Measurements from ENCODE around the gene SNX19. TPM values are rescaled to one million over a fixed set of nuclear protein-coding genes. Genes with fewer than 3 reads are reported as not detected.

The SNX19 gene
- polyA plus RNA-seq, 1 donor from 2014 or later = 20.8 TPM

DNA sequence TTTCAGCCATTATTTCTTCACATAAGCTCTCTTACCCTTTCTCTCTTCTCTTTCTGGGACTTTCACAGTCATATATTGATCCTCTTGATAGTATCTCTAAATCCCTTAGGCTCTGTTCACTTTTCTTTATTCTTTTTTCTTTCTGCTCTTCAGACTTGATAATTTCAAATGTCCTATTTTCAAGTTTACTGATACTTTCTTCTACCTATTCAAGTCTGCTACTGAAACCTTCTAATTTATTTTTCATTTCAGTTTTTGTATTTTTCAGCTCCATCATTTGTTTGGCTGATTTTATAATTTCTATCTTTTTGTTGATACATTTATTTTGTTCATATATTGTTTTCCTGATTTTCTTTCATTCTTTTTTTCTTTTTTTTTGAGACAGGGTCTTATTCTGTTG is 79.1 kb downstream of the SNX19 start:
- Histone ChIP-seq H3K79me2 (replicated peaks; ENCODE audit: insufficient read depth, low read length) (no peaks in the 10 kb centered on the region), H4K20me1 (ENCODE audit: insufficient read depth) (no peaks in the 10 kb centered on the region), H2AFZ (ENCODE audit: low read depth, low read length) (no peak overlapping the region), H3K4me2 (ENCODE audit: low read length) (no peak overlapping the region), H3K9me3 (ENCODE audit: low read length) (no peaks in the 10 kb centered on the region), H3K9ac (ENCODE audit: low read length) (no peak overlapping the region), H3K36me3 (ENCODE audit: insufficient read depth, low read length) (no peaks in the 10 kb centered on the region), H3K27ac (ENCODE audit: low read length) (no peak overlapping the region), H3F3A (ENCODE audit: insufficient read depth, low read length, poor library complexity, severe bottlenecking) (no peaks in the 10 kb centered on the region), H3K27me3 (ENCODE audit: insufficient read depth, low read depth, low read length) (no peaks in the 10 kb centered on the region), H3K4me3 (ENCODE audit: low read length) (no peak overlapping the region), H3K9me2 (ENCODE audit: insufficient read depth, low read length) (no peaks in the 10 kb centered on the region)
- TF ChIP-seq POLR2AphosphoS5 (IDR thresholded peaks at IDR 0.05) (no peak), TAF1 (IDR thresholded peaks at IDR 0.05; ENCODE audit: low read depth) (no peak), CTCF (IDR thresholded peaks at IDR 0.05; ENCODE audit: poor library complexity, severe bottlenecking) (no peak), EP300 (conservative IDR thresholded peaks at IDR 0.05; ENCODE audit: poor library complexity, severe bottlenecking) (no peak), EZH2 (IDR thresholded peaks at IDR 0.05; ENCODE audit: borderline replicate concordance, insufficient read depth, low read length, poor library complexity, severe bottlenecking) (no peak), MXI1 (conservative IDR thresholded peaks at IDR 0.05; ENCODE audit: poor library complexity, severe bottlenecking) (no peak), SMC3 (conservative IDR thresholded peaks at IDR 0.05; ENCODE audit: poor library complexity) (no peak), REST (IDR thresholded peaks at IDR 0.05; ENCODE audit: borderline replicate concordance) (no peak), RAD21 (conservative IDR thresholded peaks at IDR 0.05) (no peak)

GRCh38 chr11:130834886-130835285 is 81.4 kb downstream of the SNX19 start:
- no peaks in the 10 kb centered on the region for H3F3A ChIP-seq (ENCODE audit: insufficient read depth, low read length, poor library complexity, severe bottlenecking)
- no peak overlapping the region for H2AFZ ChIP-seq (ENCODE audit: low read depth, low read length)
- no peak overlapping the region for H3K9ac ChIP-seq (ENCODE audit: low read length)
- TF ChIP-seq EP300 (conservative IDR thresholded peaks at IDR 0.05; ENCODE audit: poor library complexity, severe bottlenecking) (no peak), MXI1 (conservative IDR thresholded peaks at IDR 0.05; ENCODE audit: poor library complexity, severe bottlenecking) (no peak), SMC3 (conservative IDR thresholded peaks at IDR 0.05; ENCODE audit: poor library complexity) (no peak), CTCF (IDR thresholded peaks at IDR 0.05; ENCODE audit: poor library complexity, severe bottlenecking) (no peak), RAD21 (conservative IDR thresholded peaks at IDR 0.05) (no peak), EZH2 (IDR thresholded peaks at IDR 0.05; ENCODE audit: borderline replicate concordance, insufficient read depth, low read length, poor library complexity, severe bottlenecking) (no peak), REST (IDR thresholded peaks at IDR 0.05; ENCODE audit: borderline replicate concordance) (no peak), POLR2AphosphoS5 (IDR thresholded peaks at IDR 0.05) (no peak), TAF1 (IDR thresholded peaks at IDR 0.05; ENCODE audit: low read depth) (no peak)
- no peaks in the 10 kb centered on the region for H3K79me2 ChIP-seq (replicated peaks; ENCODE audit: insufficient read depth, low read length)
- no peaks in the 10 kb centered on the region for H3K9me3 ChIP-seq (ENCODE audit: low read length)
- H3K9me2 ChIP-seq (ENCODE audit: insufficient read depth, low read length) = no peaks in the 10 kb centered on the region
- no peak overlapping the region for H3K4me3 ChIP-seq (ENCODE audit: low read length)
- H3K36me3 ChIP-seq (ENCODE audit: insufficient read depth, low read length) = no peaks in the 10 kb centered on the region
- no peaks in the 10 kb centered on the region for H3K27me3 ChIP-seq (ENCODE audit: insufficient read depth, low read depth, low read length)
- H4K20me1 ChIP-seq (ENCODE audit: insufficient read depth) = no peaks in the 10 kb centered on the region
- no peak overlapping the region for H3K27ac ChIP-seq (ENCODE audit: low read length)
- H3K4me2 ChIP-seq (ENCODE audit: low read length) = no peak overlapping the region
